Smooth muscle cell (in vitro differentiated cells): ENCODE data around the gene GTF2F2. TPM values are rescaled to one million over a fixed set of nuclear protein-coding genes. Genes with fewer than 3 reads are reported as not detected.

Experiments
- DNase-seq: peaks from one replicate; lab custom pipeline; 2025; ENCODE audit not compliant: unreplicated experiment; lab: John Stamatoyannopoulos, UW
- H2AFZ ChIP-seq: fragments of 200-600 bp; sonication (generic); 2 replicates; pipeline ENCODE4 v1.6.0; 2016; ENCODE audit warnings: antibody characterized with exemption, low read depth, mild to moderate bottlenecking
- H3F3A ChIP-seq: fragments of 200-600 bp; sonication (generic); 2 replicates; pipeline ENCODE4 v1.6.0; 2017; ENCODE audit warnings: antibody characterized with exemption, low read depth
- H3K27ac ChIP-seq: fragments of 200-600 bp; sonication (generic); 2 replicates; pipeline ENCODE4 v1.5.1; 2016; ENCODE audit warnings: low read depth, mild to moderate bottlenecking
- H3K27me3 ChIP-seq: fragments of 200-600 bp; sonication (generic); 2 replicates; pipeline ENCODE4 v1.6.1; 2016; ENCODE audit warnings: low read depth, mild to moderate bottlenecking
- H3K36me3 ChIP-seq: fragments of 200-600 bp; sonication (generic); 2 replicates; pipeline ENCODE4 v1.5.1; 2016; ENCODE audit warnings: low read depth
- H3K4me1 ChIP-seq: fragments of 200-600 bp; sonication (generic); 2 replicates; pipeline ENCODE4 v1.5.1; 2016; ENCODE audit warnings: low read depth
- H3K4me2 ChIP-seq: fragments of 200-600 bp; sonication (generic); 2 replicates; pipeline ENCODE4 v1.6.0; 2016; ENCODE audit warnings: mild to moderate bottlenecking
- H3K4me3 ChIP-seq: fragments of 200-600 bp; sonication (generic); 2 replicates; pipeline ENCODE4 v1.5.1; 2016; ENCODE audit warnings: mild to moderate bottlenecking
- H3K79me2 ChIP-seq: fragments of 200-600 bp; sonication (generic); 2 replicates; pipeline ENCODE4 v1.6.0; 2016; ENCODE audit warnings: low read depth, mild to moderate bottlenecking
- H3K9ac ChIP-seq: fragments of 200-600 bp; sonication (generic); 2 replicates; pipeline ENCODE4 v1.6.0; 2016; ENCODE audit warnings: low read depth
- H3K9me3 ChIP-seq: fragments of 200-600 bp; sonication (generic); replicated peaks from 2 replicates; pipeline ENCODE4 v1.5.1; 2016; ENCODE audit warnings: low read depth
- H4K20me1 ChIP-seq: fragments of 200-600 bp; sonication (generic); 2 replicates; pipeline ENCODE4 v1.6.0; 2016; ENCODE audit warnings: low read depth
- CTCF ChIP-seq: fragments of 200-600 bp; sonication (generic); IDR thresholded peaks from 2 replicates; pipeline ENCODE4 v1.5.1; 2017; ENCODE audit warnings: borderline replicate concordance, mild to moderate bottlenecking, antibody characterized with exemption; ENCODE audit not compliant: insufficient read depth, poor library complexity, severe bottlenecking
- WGBS: methylation state at CpG from one replicate; pipeline ENCODE4 v1.1.7; 2016; ENCODE audit warnings: low lambda C conversion rate; 5-methylcytosine and 5-hydroxymethylcytosine counted together
- polyA plus RNA-seq: library from polyadenylated mRNA; unstranded; fragments of >200 nt; fragmentation: Nextera tagmentation; extraction: Ambion mirVana; gene quantifications from 2 replicates; pipeline ENCODE4 v1.2.1, GENCODE V29; 2016
- total RNA-seq: library from RNA; depleted of rRNA; stranded (reverse); fragments of >200 nt; gene quantifications from 2 replicates; pipeline ENCODE4 v1.2.3, GENCODE V29; 2014

GTF2F2 gene
- total and polyA plus RNA-seq, 2 experiments from 2014 or later: 11.2 to 28.1 TPM

GRCh38 chr13:45216193-45216592 is 95.9 kb downstream of the GTF2F2 start:
- Histone ChIP-seq H3K9me3 (no peaks in the 10 kb centered on the region), H3K36me3 (no peaks in the 10 kb centered on the region), H3K9ac (no peak overlapping the region), H2AFZ (no peak overlapping the region), H3K4me3 (no peak overlapping the region), H3K4me1 (peaks cover 15% of the 10 kb centered on the region), H3K27ac (no peak overlapping the region), H3K79me2 (no peaks in the 10 kb centered on the region), H3F3A (no peaks in the 10 kb centered on the region), H4K20me1 (no peaks in the 10 kb centered on the region), H3K4me2 (no peak overlapping the region), H3K27me3 (no peaks in the 10 kb centered on the region)
- 96% methylated on average over 4 of the region's 4 CpGs for WGBS
- no peak for DNase-seq
- no peak for TF ChIP-seq CTCF

- no peaks in the 10 kb centered on the region for H4K20me1 ChIP-seq
- H3K4me1 ChIP-seq: peaks cover 15% of the 10 kb centered on the region
- no peaks in the 10 kb centered on the region for H3K79me2 ChIP-seq
- H3K4me2 ChIP-seq: no peak overlapping the region
- H3K27me3 ChIP-seq: no peaks in the 10 kb centered on the region
- no peaks in the 10 kb centered on the region for H3K9me3 ChIP-seq
- no peaks in the 10 kb centered on the region for H3F3A ChIP-seq
- no peaks in the 10 kb centered on the region for H3K36me3 ChIP-seq
- 92% methylated on average over 1 of the region's 1 CpG for WGBS
- no peak for TF ChIP-seq CTCF
- no peak overlapping the region for H3K9ac ChIP-seq
- no peak for DNase-seq
- H3K27ac ChIP-seq: no peak overlapping the region
- H2AFZ ChIP-seq: no peak overlapping the region
- no peak overlapping the region for H3K4me3 ChIP-seq
These were observed 98.4 kb downstream of the GTF2F2 start for GRCh38 chr13:45218689-45219088.

- Histone ChIP-seq H3K4me2 (no peak overlapping the region), H3K9me3 (no peaks in the 10 kb centered on the region), H3K27ac (no peak overlapping the region), H2AFZ (no peak overlapping the region), H3F3A (no peaks in the 10 kb centered on the region), H3K9ac (no peak overlapping the region), H3K4me1 (peaks cover 15% of the 10 kb centered on the region), H3K4me3 (no peak overlapping the region), H4K20me1 (no peaks in the 10 kb centered on the region), H3K79me2 (no peaks in the 10 kb centered on the region), H3K36me3 (no peaks in the 10 kb centered on the region), H3K27me3 (no peaks in the 10 kb centered on the region)
- WGBS: 87% methylated on average over 5 of the region's 5 CpGs
- TF ChIP-seq CTCF: no peak
- DNase-seq: no peak
These were observed 99.0 kb downstream of the GTF2F2 start for GRCh38 chr13:45219123-45219891.

GRCh38 chr13:45219938-45220375 is 99.6 kb downstream of the GTF2F2 start:
- Histone ChIP-seq H3K27ac (no peak overlapping the region), H3K36me3 (no peaks in the 10 kb centered on the region), H3K9ac (no peak overlapping the region), H3K79me2 (no peaks in the 10 kb centered on the region), H3K4me2 (no peak overlapping the region), H3F3A (no peaks in the 10 kb centered on the region), H3K4me1 (peaks cover 15% of the 10 kb centered on the region), H3K27me3 (no peaks in the 10 kb centered on the region), H3K9me3 (no peaks in the 10 kb centered on the region), H3K4me3 (no peak overlapping the region), H4K20me1 (no peaks in the 10 kb centered on the region), H2AFZ (no peak overlapping the region)
- DNase-seq: no peak
- TF ChIP-seq CTCF: no peak
- WGBS: 90% methylated on average over 4 of the region's 4 CpGs
